RWPE2 (cell line): ENCODE results near the gene RHAG.

Experiments used
- ATAC-seq: fragments of 200-7000 bp; cut with Tn5 transposase; 3 replicates; pipeline ENCODE4 v1.9.1; 2021; ENCODE audit warnings: low read depth
- DNase-seq: peaks from one replicate; pipeline ENCODE4 v3.0.0-alpha.2; 2020; ENCODE audit warnings: low spot score
- H3K27ac ChIP-seq: fragments of 450-650 bp; 2 replicates; pipeline ENCODE4 v1.5.1; 2017; ENCODE audit warnings: mild to moderate bottlenecking; ENCODE audit not compliant: poor library complexity, severe bottlenecking
- H3K27me3 ChIP-seq: fragments of 250-450 bp; sonication (Bioruptor Pico); 2 replicates; pipeline ENCODE4 v1.5.1; 2021; ENCODE audit warnings: mild to moderate bottlenecking, moderate library complexity; ENCODE audit not compliant: insufficient read depth, poor library complexity, severe bottlenecking
- H3K36me3 ChIP-seq: fragments of 250-450 bp; sonication (Bioruptor Pico); 2 replicates; pipeline ENCODE4 v1.5.1; 2020; ENCODE audit warnings: low read depth, mild to moderate bottlenecking, moderate library complexity
- H3K4me1 ChIP-seq: fragments of 250-450 bp; sonication (Bioruptor Pico); 2 replicates; pipeline ENCODE4 v1.5.1; 2021; ENCODE audit warnings: mild to moderate bottlenecking, moderate library complexity; ENCODE audit not compliant: insufficient read depth, poor library complexity, severe bottlenecking
- H3K4me3 ChIP-seq: fragments of 250-450 bp; sonication (Bioruptor Pico); 2 replicates; pipeline ENCODE4 v1.5.1; 2021; ENCODE audit warnings: mild to moderate bottlenecking, moderate library complexity; ENCODE audit not compliant: severe bottlenecking
- H3K9me3 ChIP-seq: fragments of 250-450 bp; sonication (Bioruptor Pico); 2 replicates; pipeline ENCODE4 v1.5.1; 2021; ENCODE audit warnings: mild to moderate bottlenecking, moderate library complexity; ENCODE audit not compliant: severe bottlenecking
- CTCF ChIP-seq: fragments of 450-650 bp; IDR thresholded peaks from one replicate; pipeline ENCODE4 v1.5.1; 2017; ENCODE audit warnings: mild to moderate bottlenecking, moderate library complexity; ENCODE audit not compliant: poor library complexity, severe bottlenecking

The RHAG gene

GRCh38 chr6:49582529-49582928 is 54.1 kb downstream of the RHAG start:
- no peak overlapping the region for H3K27ac ChIP-seq
- no peak for ATAC-seq
- H3K9me3 ChIP-seq, result no peaks in the 10 kb centered on the region
- H3K36me3 ChIP-seq, result no peaks in the 10 kb centered on the region
- no peak for TF ChIP-seq CTCF
- H3K27me3 ChIP-seq, result no peaks in the 10 kb centered on the region
- no peaks in the 10 kb centered on the region for H3K4me1 ChIP-seq
- no peak overlapping the region for H3K4me3 ChIP-seq
- DNase-seq, result no peak

GRCh38 chr6:49579649-49580048 is 57.0 kb downstream of the RHAG start:
- Histone ChIP-seq H3K27me3 (no peaks in the 10 kb centered on the region), H3K36me3 (no peaks in the 10 kb centered on the region), H3K9me3 (no peaks in the 10 kb centered on the region), H3K4me1 (peaks cover 6% of the 10 kb centered on the region), H3K27ac (no peak overlapping the region), H3K4me3 (no peak overlapping the region)
- ATAC-seq (no peak), DNase-seq (no peak)
- TF ChIP-seq CTCF, result no peak

- Histone ChIP-seq H3K36me3 (no peaks in the 10 kb centered on the region), H3K27ac (no peak overlapping the region), H3K4me1 (peaks cover 6% of the 10 kb centered on the region), H3K27me3 (no peaks in the 10 kb centered on the region), H3K9me3 (no peaks in the 10 kb centered on the region), H3K4me3 (no peak overlapping the region)
- ATAC-seq (peak; percentile 74), DNase-seq (no peak)
- TF ChIP-seq CTCF, result no peak
These were observed 60.0 kb downstream of the RHAG start for GRCh38 chr6:49576618-49577017.

- ATAC-seq, result peak; percentile 51; the same call in 2 of the 3 replicates
These were observed 66.1 kb downstream of the RHAG start for GRCh38 chr6:49570474-49571079.

More at GRCh38 chr6:49570474-49571079, 66.1 kb downstream of the RHAG start:
- no peak for DNase-seq
- Histone ChIP-seq H3K4me1 (peaks cover 12% of the 10 kb centered on the region), H3K27me3 (no peaks in the 10 kb centered on the region), H3K9me3 (no peaks in the 10 kb centered on the region), H3K36me3 (no peaks in the 10 kb centered on the region), H3K27ac (no peak overlapping the region), H3K4me3 (no peak overlapping the region)
- TF ChIP-seq CTCF, result peak; percentile 46
